B cell (primary cell): ENCODE measurements around the gene FMN2. TPM values are rescaled to one million over a fixed set of nuclear protein-coding genes. Genes with fewer than 3 reads are reported as not detected.

Experiments
- ATAC-seq: fragments of 200-7000 bp; cut with Tn5 transposase; one replicate; pipeline ENCODE4 v1.10.0; 2021; ENCODE audit warnings: low read depth, mild to moderate bottlenecking, moderate number of reproducible peaks, moderate library complexity
- CTCF ChIA-PET: fragments of 350-600 bp; sonication (Branson Sonifier 250); formaldehyde crosslinking; loops from one replicate; lab custom pipeline; 2021; ENCODE audit warnings: antibody characterized with exemption, inconsistent platforms; lab: Charles Lee
- POLR2A ChIA-PET: fragments of 350-600 bp; sonication (Branson Sonifier 250); formaldehyde crosslinking; loops from one replicate; lab custom pipeline; 2021; ENCODE audit warnings: antibody characterized with exemption; lab: Charles Lee
- DNase-seq: peaks from one replicate; pipeline ENCODE4 v3.0.0; 2013
- H2AFZ ChIP-seq: 2 replicates; pipeline ENCODE4 v1.6.1; 2012; ENCODE audit warnings: mild to moderate bottlenecking, low read depth, low read length; ENCODE audit not compliant: insufficient read depth, poor library complexity, severe bottlenecking
- H3K27ac ChIP-seq, 2 donors: 1 replicate in 1 of 2; 2 replicates in 1 of 2; pipeline ENCODE4 v1.5.1; 2012 to 2013; ENCODE audit warnings: low read length in 2 of 2, mild to moderate bottlenecking in 2 of 2, moderate library complexity in 1 of 2
- H3K27me3 ChIP-seq, 4 experiments: fragments of 200-600 bp in 1 of 4; sonication (generic) in 1 of 4; replicated peaks in 1 of 4; 1 replicate in 2 of 4; 2 replicates in 2 of 4; pipeline versions ENCODE4 v1.6.1 to v1.7.0; 2013 to 2016; ENCODE audit warnings: low read length in 3 of 4, mild to moderate bottlenecking in 2 of 4, mixed read lengths in 1 of 4, moderate library complexity in 1 of 4; ENCODE audit not compliant: insufficient read depth in 4 of 4, control insufficient read depth in 3 of 4; ENCODE audit errors: control extremely low read depth in 1 of 4
- H3K36me3 ChIP-seq, 2 experiments: replicated peaks in 1 of 2; 1 replicate in 1 of 2; 2 replicates in 1 of 2; pipeline versions ENCODE4 v1.6.1 to v1.7.1; 2013; ENCODE audit warnings: low read length in 1 of 2; ENCODE audit not compliant: insufficient read depth in 2 of 2, control insufficient read depth in 1 of 2; ENCODE audit errors: control extremely low read depth in 1 of 2, extremely low read depth in 1 of 2
- H3K4me1 ChIP-seq, 2 donors: fragments of 200-600 bp in 1 of 2; sonication (generic) in 1 of 2; 1 replicate in 1 of 2; 2 replicates in 1 of 2; pipeline versions ENCODE4 v1.5.1 to v1.6.1; 2013 to 2017; ENCODE audit warnings: low read length in 2 of 2; ENCODE audit not compliant: control insufficient read depth in 2 of 2, insufficient read depth in 2 of 2
- H3K4me2 ChIP-seq: replicated peaks from 2 replicates; pipeline ENCODE3; 2012; ENCODE audit warnings: mild to moderate bottlenecking, low read depth, low read length; ENCODE audit not compliant: poor library complexity, severe bottlenecking
- H3K4me3 ChIP-seq, 5 experiments: fragments of 200-600 bp in 1 of 5; sonication (generic) in 1 of 5; 1 replicate in 3 of 5; 2 replicates in 2 of 5; pipeline versions ENCODE4 v1.5.1 to v1.7.0; 2011 to 2016; ENCODE audit warnings: low read length in 4 of 5, mild to moderate bottlenecking in 4 of 5, low read depth in 2 of 5, control low read depth in 1 of 5, moderate library complexity in 1 of 5; ENCODE audit not compliant: insufficient read depth in 1 of 5; ENCODE audit errors: control extremely low read depth in 1 of 5, extremely low read depth in 1 of 5
- H3K79me2 ChIP-seq: fragments of 200-600 bp; sonication (generic); one replicate; pipeline ENCODE4 v1.6.0; 2016; ENCODE audit warnings: low read length; ENCODE audit not compliant: control insufficient read depth, insufficient read depth
- H3K9ac ChIP-seq: fragments of 200-600 bp; sonication (generic); 2 replicates; pipeline ENCODE4 v1.6.1; 2017; ENCODE audit warnings: mild to moderate bottlenecking, low read length, moderate library complexity
- H3K9me3 ChIP-seq, 3 donors: one replicate each; pipeline versions ENCODE4 v1.6.1 to v1.7.1; 2013; ENCODE audit warnings: low read length in 2 of 3; ENCODE audit not compliant: control insufficient read depth in 2 of 3, insufficient read depth in 1 of 3; ENCODE audit errors: control extremely low read depth in 1 of 3
- H4K20me1 ChIP-seq: 2 replicates; pipeline ENCODE4 v1.6.0; 2012; ENCODE audit warnings: mild to moderate bottlenecking, low read length; ENCODE audit not compliant: insufficient read depth, control insufficient read depth, poor library complexity, severe bottlenecking
- H3K27ac Mint-ChIP-seq: one replicate; pipeline ENCODE4 v1.8.0; 2021; ENCODE audit warnings: mixed read lengths
- H3K27me3 Mint-ChIP-seq: one replicate; pipeline ENCODE4 v1.8.0; 2021; ENCODE audit warnings: mixed read lengths
- H3K4me1 Mint-ChIP-seq: one replicate; pipeline ENCODE4 v1.8.0; 2021; ENCODE audit warnings: mixed read lengths
- H3K4me3 Mint-ChIP-seq: one replicate; pipeline ENCODE4 v1.8.0; 2021; ENCODE audit warnings: mixed read lengths
- H3K9me3 Mint-ChIP-seq: one replicate; pipeline ENCODE4 v1.8.0; 2022; ENCODE audit warnings: mixed read lengths; ENCODE audit not compliant: insufficient read depth
- EZH2 ChIP-seq: IDR thresholded peaks from 2 replicates; pipeline ENCODE4 v1.6.1; 2012; ENCODE audit warnings: borderline replicate concordance, low read depth, mild to moderate bottlenecking, moderate library complexity, low read length; ENCODE audit not compliant: insufficient read depth, poor library complexity, severe bottlenecking
- WGBS: methylation state at CpG from one replicate; pipeline ENCODE4 v1.1.5; 2013; ENCODE audit warnings: missing lambda C conversion rate; ENCODE audit not compliant: insufficient coverage; 5-methylcytosine and 5-hydroxymethylcytosine counted together
- intact Hi-C: fragments of 100-400 bp; cut with micrococcal nuclease; formaldehyde crosslinking; loops from one replicate; pipeline ENCODE4 v1.10.0; 2022
- polyA plus RNA-seq: library from polyadenylated mRNA; depleted of rRNA; stranded (reverse); fragments of >200 nt; gene quantifications from 2 replicates; pipeline ENCODE4 v1.2.3, GENCODE V29; 2012
- total RNA-seq, 2 donors: library from RNA; stranded (reverse); fragments of 120-200 nt in 1 of 2; gene quantifications; 1 replicate in 1 of 2; 2 replicates in 1 of 2; pipeline versions ENCODE4 v1.2.3 to v1.2.4, GENCODE V29; 2013 to 2022
- TF ChIP-seq, protein P1 (sequence below): fragments of 200-600 bp; IDR thresholded peaks from one replicate; pipeline ENCODE4 v1.8.0; 2022; ENCODE audit warnings: antibody characterized with exemption, mild to moderate bottlenecking

FMN2 gene
- total and polyA plus RNA-seq, 2 donors (not counting 1 experiment from before 2014, with no cell fraction given) = not detected

DNA sequence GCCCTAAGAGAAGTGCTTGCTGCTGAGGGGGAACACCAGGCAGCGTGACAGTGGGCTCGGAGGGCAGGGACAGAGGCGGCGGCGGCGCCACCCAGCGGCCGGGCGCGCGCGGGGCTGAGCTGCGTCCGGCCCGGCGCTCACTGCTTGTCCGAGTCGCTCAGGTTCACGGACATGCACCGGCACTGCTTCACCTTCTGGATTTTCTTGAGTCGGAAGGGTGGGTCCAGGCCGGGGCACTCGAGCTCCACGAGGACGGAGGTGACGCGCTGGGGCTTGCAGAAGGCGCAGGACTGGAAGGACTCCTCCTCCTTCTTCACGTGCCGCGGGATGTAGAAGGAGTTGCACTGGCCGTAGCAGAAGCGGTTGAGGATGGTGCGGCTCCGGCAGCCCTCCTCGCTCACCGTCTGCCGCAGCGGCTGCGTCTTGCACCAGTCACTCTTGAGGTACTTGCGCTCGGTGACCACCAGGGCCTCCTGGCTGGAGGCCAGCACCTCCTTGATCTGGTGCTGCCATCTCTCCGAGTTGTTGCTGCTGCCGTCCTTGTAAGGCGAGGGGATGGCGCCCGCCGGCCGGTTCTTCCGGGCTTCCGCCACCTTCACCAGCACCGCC is 401.3 kb downstream of the FMN2 start:
- Histone ChIP-seq H3K27ac (no peak overlapping the region), H4K20me1 (no peaks in the 10 kb centered on the region), H3K9me3 (peaks cover 0 to 18% (median 0%) of the 10 kb centered on the region in 3 donors), H3K4me3 (no peak overlapping the region), H3K27me3 (no peaks in the 10 kb centered on the region), H3K36me3 (no peaks in the 10 kb centered on the region), H3K4me2 (no peak overlapping the region), H2AFZ (no peak overlapping the region), H3K79me2 (no peaks in the 10 kb centered on the region), H3K4me1 (no peaks in the 10 kb centered on the region), H3K9ac (no peak overlapping the region)
- 70% methylated on average over 52 of the region's 52 CpGs for WGBS
- H3K27ac Mint-ChIP-seq = no peak overlapping the region
- peaks cover 3% of the 10 kb centered on the region for H3K27me3 Mint-ChIP-seq
- TF ChIP-seq EZH2 = no peak
- TF ChIP-seq, protein P1, sequence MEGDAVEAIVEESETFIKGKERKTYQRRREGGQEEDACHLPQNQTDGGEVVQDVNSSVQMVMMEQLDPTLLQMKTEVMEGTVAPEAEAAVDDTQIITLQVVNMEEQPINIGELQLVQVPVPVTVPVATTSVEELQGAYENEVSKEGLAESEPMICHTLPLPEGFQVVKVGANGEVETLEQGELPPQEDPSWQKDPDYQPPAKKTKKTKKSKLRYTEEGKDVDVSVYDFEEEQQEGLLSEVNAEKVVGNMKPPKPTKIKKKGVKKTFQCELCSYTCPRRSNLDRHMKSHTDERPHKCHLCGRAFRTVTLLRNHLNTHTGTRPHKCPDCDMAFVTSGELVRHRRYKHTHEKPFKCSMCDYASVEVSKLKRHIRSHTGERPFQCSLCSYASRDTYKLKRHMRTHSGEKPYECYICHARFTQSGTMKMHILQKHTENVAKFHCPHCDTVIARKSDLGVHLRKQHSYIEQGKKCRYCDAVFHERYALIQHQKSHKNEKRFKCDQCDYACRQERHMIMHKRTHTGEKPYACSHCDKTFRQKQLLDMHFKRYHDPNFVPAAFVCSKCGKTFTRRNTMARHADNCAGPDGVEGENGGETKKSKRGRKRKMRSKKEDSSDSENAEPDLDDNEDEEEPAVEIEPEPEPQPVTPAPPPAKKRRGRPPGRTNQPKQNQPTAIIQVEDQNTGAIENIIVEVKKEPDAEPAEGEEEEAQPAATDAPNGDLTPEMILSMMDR = no peak
- CTCF ChIA-PET = no interaction called here
- POLR2A ChIA-PET = no interaction called here
- ATAC-seq (no peak), DNase-seq (no peak)
- H3K4me3 Mint-ChIP-seq = no peak overlapping the region
- intact Hi-C loops = no loop called here
- no peaks in the 10 kb centered on the region for H3K4me1 Mint-ChIP-seq
- H3K9me3 Mint-ChIP-seq = no peaks in the 10 kb centered on the region

DNA sequence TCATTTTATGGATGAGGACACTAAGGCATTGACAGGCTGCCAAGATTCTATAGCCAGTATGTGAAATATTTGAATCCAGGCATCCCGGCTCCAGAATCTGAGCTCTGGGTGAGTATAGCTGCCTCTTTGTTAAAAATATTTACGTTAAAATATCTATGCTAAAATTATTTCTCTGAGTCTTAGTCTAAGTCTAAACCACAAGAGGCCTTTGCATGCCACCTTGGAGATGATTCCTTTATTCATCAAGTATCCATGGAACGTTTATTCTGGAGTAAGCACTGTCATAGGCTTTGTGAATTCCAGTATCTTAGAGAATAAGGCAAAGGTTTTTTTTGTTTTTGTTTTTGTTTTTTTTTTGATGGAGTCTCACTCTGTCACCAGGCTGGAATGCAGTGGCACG is 403.9 kb downstream of the FMN2 start:
- DNase-seq (no peak), ATAC-seq (no peak)
- POLR2A ChIA-PET = no interaction called here
- Histone ChIP-seq H3K27me3 (no peaks in the 10 kb centered on the region), H3K27ac (no peak overlapping the region), H3K79me2 (no peaks in the 10 kb centered on the region), H3K4me3 (no peak overlapping the region), H3K36me3 (no peaks in the 10 kb centered on the region), H3K4me1 (no peaks in the 10 kb centered on the region), H3K4me2 (no peak overlapping the region), H4K20me1 (no peaks in the 10 kb centered on the region), H3K9ac (no peak overlapping the region), H3K9me3 (peaks cover 0 to 18% (median 0%) of the 10 kb centered on the region in 3 donors), H2AFZ (no peak overlapping the region)
- Mint-ChIP-seq H3K9me3 (no peaks in the 10 kb centered on the region), H3K4me1 (no peaks in the 10 kb centered on the region), H3K4me3 (no peak overlapping the region), H3K27me3 (peaks cover 3% of the 10 kb centered on the region), H3K27ac (no peak overlapping the region)
- TF ChIP-seq, protein P1 = no peak
- no peak for TF ChIP-seq EZH2
- CTCF ChIA-PET = no interaction called here
- WGBS = no CpG with 5 or more reads among the region's 4 CpGs
- intact Hi-C loops = no loop called here
